KOPT-K1 (cell line): Measurements from ENCODE around the gene TANC1.

Source experiments
- H3K27ac ChIP-seq: fragments of 200-600 bp; sonication (generic); 2 replicates; pipeline ENCODE4 v1.5.1; 2016; ENCODE audit warnings: antibody characterized with exemption, mild to moderate bottlenecking, low read depth, low read length; ENCODE audit not compliant: poor library complexity, severe bottlenecking
- H3K36me3 ChIP-seq: fragments of 200-600 bp; sonication (generic); 2 replicates; pipeline ENCODE4 v1.5.1; 2017; ENCODE audit warnings: antibody characterized with exemption, mild to moderate bottlenecking, low read length, moderate library complexity; ENCODE audit not compliant: insufficient read depth
- H3K9me3 ChIP-seq: fragments of 200-600 bp; sonication (generic); 2 replicates; pipeline ENCODE4 v1.5.1; 2017; ENCODE audit warnings: antibody characterized with exemption, low read length, mild to moderate bottlenecking; ENCODE audit not compliant: insufficient read depth, poor library complexity, severe bottlenecking

The TANC1 gene

DNA sequence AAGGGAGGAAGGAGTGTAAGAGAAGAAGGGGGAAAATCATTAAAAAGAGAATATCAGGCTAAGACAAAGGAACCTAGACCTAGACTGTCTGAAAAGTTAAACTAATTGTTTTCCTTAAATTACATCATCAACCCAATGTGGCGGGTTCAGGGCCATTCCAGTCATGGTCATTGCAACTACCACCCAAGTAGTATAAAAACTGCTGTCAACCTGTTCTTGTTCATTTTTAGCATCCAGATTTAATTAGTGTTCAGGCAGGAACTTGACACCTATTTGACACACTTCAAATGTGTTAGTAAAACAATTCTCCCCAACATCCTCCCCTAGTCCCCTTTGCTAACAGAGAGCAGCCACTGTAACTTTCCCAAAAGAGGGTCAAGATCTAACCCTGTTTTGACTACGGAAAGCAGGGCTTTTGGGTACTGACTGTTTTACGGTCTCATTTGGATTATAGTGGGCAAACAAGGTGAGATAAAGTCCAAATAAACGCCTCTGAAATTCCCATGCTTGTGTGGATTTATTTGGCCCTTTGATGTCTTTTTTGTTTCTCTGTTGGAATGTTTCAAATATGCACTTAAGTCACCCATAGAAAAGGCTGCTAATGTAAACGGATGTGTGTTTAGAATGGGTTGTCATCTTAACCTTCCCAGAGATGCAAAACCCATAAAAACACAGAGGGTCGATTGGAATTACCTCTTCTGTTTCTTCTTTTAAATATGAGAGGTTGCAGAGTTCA lies 19.3 kb upstream of the TANC1 start:
- Histone ChIP-seq H3K9me3 (no peaks in the 10 kb centered on the region), H3K27ac (no peak overlapping the region)

GRCh38 chr2:158953454-158953853 lies 15.0 kb upstream of the TANC1 start:
- H3K36me3 ChIP-seq = no peaks in the 10 kb centered on the region
- no peaks in the 10 kb centered on the region for H3K9me3 ChIP-seq
- H3K27ac ChIP-seq = no peak overlapping the region

More for the DNA sequence above, 19.3 kb upstream of the TANC1 start:
- no peaks in the 10 kb centered on the region for H3K36me3 ChIP-seq

- H3K27ac ChIP-seq = no peak overlapping the region
- no peaks in the 10 kb centered on the region for H3K9me3 ChIP-seq
- H3K36me3 ChIP-seq = no peaks in the 10 kb centered on the region
Measured at GRCh38 chr2:158953926-158954763, 14.3 kb upstream of the TANC1 start.

- H3K36me3 ChIP-seq = no peaks in the 10 kb centered on the region
- H3K27ac ChIP-seq = no peak overlapping the region
- no peaks in the 10 kb centered on the region for H3K9me3 ChIP-seq
Measured at GRCh38 chr2:158955842-158956365, 12.5 kb upstream of the TANC1 start.

DNA sequence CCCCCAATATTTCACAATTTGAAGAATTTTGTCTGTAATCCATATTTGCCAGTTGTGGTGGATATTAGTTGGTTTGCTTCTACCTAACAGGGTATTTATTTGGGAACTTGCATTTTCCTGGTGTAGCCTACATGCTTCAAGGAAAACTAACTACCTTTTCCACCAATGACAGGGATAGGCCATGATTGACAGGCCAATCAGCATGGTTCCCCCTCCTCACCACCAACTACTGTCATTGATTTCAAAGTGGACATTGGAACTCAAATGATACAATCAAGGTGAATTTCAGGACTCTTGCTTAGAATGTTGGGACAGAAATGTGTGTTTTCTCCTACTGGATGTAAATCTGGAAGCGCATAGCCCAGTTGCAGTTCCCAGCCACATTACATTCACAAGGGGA lies 10.1 kb upstream of the TANC1 start:
- H3K27ac ChIP-seq = no peak overlapping the region
- H3K9me3 ChIP-seq = no peaks in the 10 kb centered on the region
- H3K36me3 ChIP-seq = no peaks in the 10 kb centered on the region

- no peaks in the 10 kb centered on the region for H3K36me3 ChIP-seq
- H3K27ac ChIP-seq = no peak overlapping the region
- H3K9me3 ChIP-seq = no peaks in the 10 kb centered on the region
Measured at GRCh38 chr2:158960193-158960592, 8.2 kb upstream of the TANC1 start.

GRCh38 chr2:158962074-158962473 lies 6.4 kb upstream of the TANC1 start:
- Histone ChIP-seq H3K36me3 (no peaks in the 10 kb centered on the region), H3K9me3 (no peaks in the 10 kb centered on the region), H3K27ac (no peak overlapping the region)

- H3K27ac ChIP-seq = no peak overlapping the region
- no peaks in the 10 kb centered on the region for H3K36me3 ChIP-seq
- H3K9me3 ChIP-seq = no peaks in the 10 kb centered on the region
Measured at GRCh38 chr2:158963071-158963470, 5.4 kb upstream of the TANC1 start.

DNA sequence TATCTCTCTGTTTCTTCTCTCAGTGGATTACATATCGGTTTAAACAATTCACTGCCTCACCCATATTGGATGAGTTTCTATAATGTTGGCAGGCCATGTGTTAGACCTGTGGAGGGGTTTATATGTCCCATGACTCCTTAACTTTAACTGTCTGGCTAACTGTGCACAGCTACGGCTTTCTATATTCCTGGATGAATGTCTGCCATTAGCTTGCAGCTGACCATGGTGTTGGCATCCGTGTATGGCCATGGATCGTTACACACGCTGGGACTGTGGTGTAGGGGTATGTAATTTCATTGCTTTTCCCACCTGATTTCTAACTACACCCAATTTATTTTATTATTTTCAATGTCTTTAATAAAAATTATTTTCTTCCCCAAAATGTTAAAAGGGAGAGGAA lies 3.3 kb upstream of the TANC1 start:
- no peak overlapping the region for H3K27ac ChIP-seq
- H3K9me3 ChIP-seq = no peaks in the 10 kb centered on the region
- H3K36me3 ChIP-seq = no peaks in the 10 kb centered on the region

DNA sequence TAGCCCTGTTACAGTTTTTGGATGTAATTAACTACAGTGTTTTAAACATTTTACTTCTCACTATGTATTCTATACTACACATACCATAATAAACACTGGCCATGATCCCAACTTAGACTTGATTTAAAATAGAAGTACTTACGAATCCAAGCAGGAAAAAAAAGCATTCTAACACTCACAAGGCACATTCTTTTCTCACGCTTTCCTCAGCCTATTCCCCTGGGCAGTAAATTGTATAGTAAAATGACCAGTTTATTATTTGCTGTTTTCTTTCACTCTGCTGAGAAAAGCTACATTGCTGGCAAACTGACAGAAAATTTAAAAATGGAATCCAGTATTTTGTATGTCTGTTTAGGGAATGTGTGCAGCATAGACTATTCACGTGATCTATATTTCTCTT lies 2.8 kb upstream of the TANC1 start:
- H3K9me3 ChIP-seq = no peaks in the 10 kb centered on the region
- no peaks in the 10 kb centered on the region for H3K36me3 ChIP-seq
- H3K27ac ChIP-seq = no peak overlapping the region

- Histone ChIP-seq H3K27ac (no peak overlapping the region), H3K9me3 (no peaks in the 10 kb centered on the region), H3K36me3 (no peaks in the 10 kb centered on the region)
Measured at GRCh38 chr2:158966312-158966711, 2.1 kb upstream of the TANC1 start.

DNA sequence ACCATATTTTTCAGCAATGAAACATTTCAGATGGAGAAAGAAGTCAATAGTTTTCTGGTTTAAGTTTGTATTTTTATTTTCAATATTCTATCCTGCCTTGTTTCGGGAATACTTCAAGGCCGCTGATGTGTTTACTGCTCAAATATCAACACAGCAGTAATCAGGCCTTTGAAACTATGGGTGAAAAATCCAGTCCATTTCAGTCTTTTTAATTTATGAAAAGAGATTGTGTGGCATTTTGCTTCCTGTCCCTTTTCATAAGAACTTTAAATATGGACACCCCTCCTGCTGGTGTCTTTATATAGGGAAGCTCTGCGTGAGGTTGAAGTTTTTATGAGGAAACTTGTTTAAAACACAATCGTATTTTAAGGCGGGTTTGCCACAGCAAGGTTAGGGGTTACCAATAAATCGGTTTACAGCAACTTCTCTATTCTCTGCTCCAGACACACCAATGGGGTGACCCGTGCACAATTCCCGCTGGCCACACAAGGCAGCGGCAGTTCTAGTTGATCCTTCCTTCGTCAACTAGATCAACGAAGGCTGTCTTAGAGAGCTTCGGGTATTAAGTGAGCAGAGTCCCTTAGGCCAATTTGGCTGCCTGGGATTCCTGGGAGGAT lies 1.2 kb upstream of the TANC1 start:
- no peak overlapping the region for H3K27ac ChIP-seq
- no peaks in the 10 kb centered on the region for H3K36me3 ChIP-seq
- H3K9me3 ChIP-seq = no peaks in the 10 kb centered on the region

- no peaks in the 10 kb centered on the region for H3K36me3 ChIP-seq
- H3K9me3 ChIP-seq = no peaks in the 10 kb centered on the region
- H3K27ac ChIP-seq = no peak overlapping the region
Measured at GRCh38 chr2:158967731-158968395, 577 bp upstream of the TANC1 start.

GRCh38 chr2:158969162-158969714 lies 798 bp downstream of the TANC1 start:
- H3K27ac ChIP-seq = no peak overlapping the region
- no peaks in the 10 kb centered on the region for H3K9me3 ChIP-seq
- H3K36me3 ChIP-seq = no peaks in the 10 kb centered on the region
